Endothelial cell of umbilical vein (primary cell): ENCODE measurements around the gene TIAM1. TPM values are rescaled to one million over a fixed set of nuclear protein-coding genes. Genes with fewer than 3 reads are reported as not detected.

Experiments
- BruUV-seq: library from RNA; stranded (reverse); fragments of 400-500 nt; replicated peaks from 2 replicates; lab custom pipeline; 2021; lab: Mats Ljungman, UMichigan
- CTCF ChIA-PET: fragments of 300-600, 350-600 bp; sonication (Branson Sonifier 250); formaldehyde crosslinking; loops from one replicate; lab custom pipeline; 2021; ENCODE audit warnings: antibody characterized with exemption, inconsistent platforms; lab: Charles Lee
- POLR2A ChIA-PET: fragments of 300-600, 350-600 bp; sonication (Branson Sonifier 250); formaldehyde crosslinking; loops from one replicate; lab custom pipeline; 2021; ENCODE audit warnings: antibody characterized with exemption, inconsistent platforms; lab: Charles Lee
- DNase-seq: peaks from one replicate; pipeline ENCODE4 v3.0.0-alpha.2; 2011; ENCODE audit warnings: low read depth, low spot score
- FAIRE-seq: peaks from 2 replicates; lab custom pipeline; 2011; peaks lifted over from hg19 to GRCh38; lab: Jason Lieb, UNC
- H2AFZ ChIP-seq: 2 replicates; pipeline ENCODE4 v1.6.0; 2012; ENCODE audit warnings: low read depth, low read length, control low read depth, inconsistent platforms
- H3K27ac ChIP-seq: 2 replicates; pipeline ENCODE4 v1.5.1; 2011; ENCODE audit warnings: low read depth, mild to moderate bottlenecking, control low read depth, low read length, moderate library complexity; ENCODE audit not compliant: insufficient read depth
- H3K27me3 ChIP-seq, 2 experiments: 2 replicates each; pipeline versions ENCODE4 v1.6.0 to v1.6.1; 2011; ENCODE audit warnings: low read length in 2 of 2, mixed read lengths in 1 of 2; ENCODE audit not compliant: control insufficient read depth in 2 of 2, insufficient read depth in 2 of 2
- H3K36me3 ChIP-seq, 2 experiments: 2 replicates in 1 of 2; 3 replicates in 1 of 2; pipeline ENCODE4 v1.5.1; 2011; ENCODE audit warnings: low read length in 2 of 2, mild to moderate bottlenecking in 1 of 2, moderate library complexity in 1 of 2; ENCODE audit not compliant: control insufficient read depth in 2 of 2, insufficient read depth in 2 of 2; ENCODE audit errors: extremely low read depth in 1 of 2
- H3K4me1 ChIP-seq: 3 replicates; pipeline ENCODE4 v1.5.1; 2011; ENCODE audit warnings: mild to moderate bottlenecking, low read length; ENCODE audit not compliant: control insufficient read depth, insufficient read depth; ENCODE audit errors: extremely low read depth
- H3K4me2 ChIP-seq: 2 replicates; pipeline ENCODE4 v1.6.1; 2011; ENCODE audit warnings: low read length, control low read depth, mixed read lengths; ENCODE audit not compliant: insufficient read depth
- H3K4me3 ChIP-seq, 3 experiments: fragments of 200-600 bp in 1 of 3; sonication (generic), shearing (Covaris generic) in 1 of 3; replicated peaks in 1 of 3; 2 replicates each; pipeline ENCODE4 v1.5.1; 2011 to 2016; ENCODE audit warnings: control low read depth in 3 of 3, low read length in 3 of 3, mild to moderate bottlenecking in 2 of 3, inconsistent platforms in 1 of 3, low read depth in 1 of 3, moderate library complexity in 1 of 3; ENCODE audit not compliant: insufficient read depth in 1 of 3
- H3K79me2 ChIP-seq: 2 replicates; pipeline ENCODE4 v1.6.0; 2012; ENCODE audit warnings: low read length, inconsistent platforms; ENCODE audit not compliant: control insufficient read depth, insufficient read depth
- H3K9ac ChIP-seq: replicated peaks from 2 replicates; pipeline ENCODE3; 2011; ENCODE audit warnings: low read length, control low read depth; ENCODE audit not compliant: insufficient read depth; ENCODE audit errors: extremely low read depth
- H3K9me1 ChIP-seq: replicated peaks from 3 replicates; pipeline ENCODE4 v1.6.0; 2011; ENCODE audit warnings: mild to moderate bottlenecking, low read length; ENCODE audit not compliant: control insufficient read depth, insufficient read depth; ENCODE audit errors: extremely low read depth
- H3K9me3 ChIP-seq: replicated peaks from 2 replicates; pipeline ENCODE4 v1.5.1; 2012; ENCODE audit warnings: low read length, inconsistent platforms; ENCODE audit not compliant: control insufficient read depth, insufficient read depth
- H4K20me1 ChIP-seq: replicated peaks from 2 replicates; pipeline ENCODE3; 2011; ENCODE audit warnings: mild to moderate bottlenecking, low read length; ENCODE audit not compliant: control insufficient read depth, insufficient read depth; ENCODE audit errors: extremely low read depth
- CTCF ChIP-seq, 2 donors: IDR thresholded peaks; 1 replicate in 1 of 2; 2 replicates in 1 of 2; pipeline ENCODE4 v1.5.1; 2011; ENCODE audit warnings: low read length in 2 of 2, mild to moderate bottlenecking in 2 of 2, moderate library complexity in 2 of 2, control low read depth in 1 of 2, inconsistent platforms in 1 of 2, low read depth in 1 of 2; ENCODE audit not compliant: insufficient read depth in 1 of 2; ENCODE audit errors: extremely low read depth in 1 of 2
- EZH2 ChIP-seq: IDR thresholded peaks from 2 replicates; pipeline ENCODE4 v1.6.1; 2012; ENCODE audit warnings: borderline replicate concordance, low read depth, mild to moderate bottlenecking, moderate library complexity, low read length, inconsistent platforms; ENCODE audit not compliant: severe bottlenecking
- FOS ChIP-seq: IDR thresholded peaks from 2 replicates; pipeline ENCODE4 v1.6.1; 2011; ENCODE audit warnings: mild to moderate bottlenecking, low read length, moderate library complexity, borderline replicate concordance; ENCODE audit not compliant: insufficient read depth
- GATA2 ChIP-seq: IDR thresholded peaks from 2 replicates; pipeline ENCODE4 v1.7.0; 2011; ENCODE audit warnings: low read depth, mild to moderate bottlenecking, moderate library complexity, mixed read lengths, low read length; ENCODE audit not compliant: insufficient read length, insufficient read depth
- JUN ChIP-seq: IDR thresholded peaks from 2 replicates; pipeline ENCODE4 v1.6.1; 2011; ENCODE audit warnings: borderline replicate concordance, low read depth; ENCODE audit not compliant: insufficient read length, insufficient read depth
- MAX ChIP-seq: IDR thresholded peaks from 2 replicates; pipeline ENCODE4 v1.6.1; 2011; ENCODE audit not compliant: insufficient read depth, insufficient read length
- MYC ChIP-seq: IDR thresholded peaks from one replicate; pipeline ENCODE4 v1.6.1; 2011; ENCODE audit warnings: mild to moderate bottlenecking, low read depth, low read length
- POLR2A ChIP-seq: IDR thresholded peaks from 2 replicates; pipeline ENCODE4 v1.6.1; 2012; ENCODE audit warnings: low read depth, mild to moderate bottlenecking, control low read depth, low read length
- POLR2AphosphoS5 ChIP-seq: IDR thresholded peaks from 2 replicates; pipeline ENCODE4 v1.6.1; 2012; ENCODE audit warnings: low read depth, mild to moderate bottlenecking, control low read depth, low read length, moderate library complexity; ENCODE audit not compliant: insufficient read depth
- dilution Hi-C: fragments of 300-500 bp; cut with MboI; formaldehyde crosslinking; loops from one replicate; pipeline ENCODE4 v1.15.0; 2019; ENCODE audit warnings: low sequenced_read_pairs; ENCODE audit not compliant: extremely low pct_ligation_motif_present
- intact Hi-C: fragments of 100-400 bp; cut with micrococcal nuclease; formaldehyde crosslinking; loops from one replicate; pipeline ENCODE4 v1.10.0; 2022
- polyA plus RNA-seq, 4 experiments: library from polyadenylated mRNA; depleted of rRNA in 3 of 4; stranded (reverse) in 3 of 4; unstranded in 1 of 4; fragments of >200 nt; gene quantifications; 2 replicates each; pipeline versions ENCODE4 v1.2.1 to v1.2.3, GENCODE V29; 2011 to 2012; ENCODE audit warnings: missing spikeins in 1 of 4
- total RNA-seq: library from RNA; stranded (reverse); gene quantifications from 2 replicates; pipeline ENCODE4 v1.2.3, GENCODE V29; 2021

Gene TIAM1
- total and polyA plus RNA-seq, 2 donors (not counting 3 experiments of a cell fraction or from before 2014, with no cell fraction given), result 0.21 to 0.86 TPM

- FAIRE-seq (no peak), DNase-seq (no peak)
- Histone ChIP-seq H3K9ac (no peak overlapping the region), H3K4me1 (no peaks in the 10 kb centered on the region), H4K20me1 (no peaks in the 10 kb centered on the region), H3K9me1 (no peaks in the 10 kb centered on the region), H3K4me3 (no peak overlapping the region), H3K27me3 (no peaks in the 10 kb centered on the region), H3K4me2 (no peak overlapping the region), H3K27ac (no peak overlapping the region), H2AFZ (no peak overlapping the region), H3K9me3 (no peaks in the 10 kb centered on the region), H3K36me3 (no peaks in the 10 kb centered on the region), H3K79me2 (no peaks in the 10 kb centered on the region)
- ChIA-PET CTCF (no interaction called here), POLR2A (no interaction called here)
- dilution Hi-C loops, result no loop called here
- BruUV-seq, result no TSS peak
- intact Hi-C loops, result no loop called here
- TF ChIP-seq EZH2 (no peak), MYC (no peak), MAX (no peak), JUN (no peak), FOS (no peak), POLR2AphosphoS5 (no peak), GATA2 (no peak), CTCF (IDR thresholded peaks at IDR 0.05; ENCODE audit: extremely low read depth in 1 of 2, insufficient read depth in 1 of 2, low read depth in 1 of 2, low read length in 2 of 2) (no peak), POLR2A (no peak)
Measured at GRCh38 chr21:31211836-31212235, 132.2 kb downstream of the TIAM1 start.
